Skeletal muscle tissue (tissue), 2 donors: ENCODE data around the gene GSK3B. TPM values are rescaled to one million over a fixed set of nuclear protein-coding genes. Genes with fewer than 3 reads are reported as not detected.

Experiments
- small RNA-seq: library from RNA; depleted of rRNA; stranded (forward); fragments of <200 nt; gene quantifications from one replicate; pipeline ENCODE3, GENCODE V24; 2014
- total RNA-seq: library from RNA; depleted of rRNA; stranded (reverse); fragments of >200 nt; gene quantifications from one replicate; pipeline ENCODE4 v1.2.3, GENCODE V29; 2014

GSK3B gene
- total RNA-seq, 1 donor from 2014 or later: 30.3 TPM

Small RNA genes lying within 50 kb of the gene (small RNA-seq; reads per million reads assigned to genes)
- not detected for gene RN7SL397P
- not detected for gene RN7SL762P

Other genes starting within 250 kb of the GSK3B start
- 1.0 TPM for gene GPR156, start 190.8 kb upstream of the GSK3B start, total RNA-seq